ENCODE data around the gene D2HGDH. TPM values are rescaled to one million over a fixed set of nuclear protein-coding genes. Genes with fewer than 3 reads are reported as not detected.

D2HGDH gene
- total and polyA plus RNA-seq, 2 of the 13 experiments (the other 11 are each of a cell fraction or from before 2014, with no cell fraction given), result 19.2 to 20.3 TPM

DNA sequence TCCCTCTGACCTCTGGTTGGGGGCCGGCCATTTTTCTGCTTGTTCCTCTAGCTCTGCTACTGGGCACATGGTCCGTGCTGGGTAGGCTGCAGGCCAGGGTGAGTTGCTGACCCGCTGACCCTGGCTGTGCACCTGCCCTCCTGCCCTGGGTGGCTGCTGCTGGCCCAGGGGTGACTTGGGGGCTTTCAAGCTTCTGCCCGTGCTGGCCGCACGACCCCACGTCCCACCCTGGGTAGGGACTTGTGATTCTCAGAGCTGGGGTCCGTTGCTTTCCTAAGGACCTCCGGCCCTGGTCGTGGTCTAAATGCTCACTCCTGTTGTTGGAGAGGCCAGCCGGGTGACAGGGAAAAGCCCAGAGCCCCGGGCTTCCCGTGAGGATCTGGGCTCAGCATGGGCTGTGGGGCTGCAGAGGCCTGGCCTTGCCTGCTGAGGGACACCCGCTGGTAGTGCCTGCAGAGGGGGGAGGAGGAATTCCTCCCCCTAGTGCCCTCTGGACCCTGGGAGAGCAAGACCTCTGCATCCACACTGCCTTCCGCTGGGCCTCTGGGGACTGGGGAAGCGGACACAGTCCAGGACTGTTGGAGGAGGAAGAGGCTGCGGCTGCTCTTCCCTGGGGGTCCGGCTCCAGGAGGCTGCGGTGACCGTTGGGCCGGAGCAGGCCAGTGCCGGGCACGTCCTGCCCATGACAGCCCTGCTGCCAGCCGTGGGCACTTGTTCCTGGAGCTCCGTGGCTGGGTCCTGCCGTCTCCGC, 35.9 kb downstream of the D2HGDH start (continued):
- TF ChIP-seq NR0B2 (CRISPR knock-in tag; IDR thresholded peaks at IDR 0.05) (peak; percentile 90), HDAC2 (CRISPR knock-in tag; IDR thresholded peaks at IDR 0.05) (peak; percentile 96), ZNF883 (CRISPR knock-in tag; IDR thresholded peaks at IDR 0.05; ENCODE audit: not compliant biosample characterization) (no peak), MBNL3 (CRISPR knock-in tag; conservative IDR thresholded peaks at IDR 0.05) (no peak), ARID5B (CRISPR knock-in tag; IDR thresholded peaks at IDR 0.05) (peak; percentile 83), BCLAF1 (IDR thresholded peaks at IDR 0.05) (no peak), ZNF746 (CRISPR knock-in tag; IDR thresholded peaks at IDR 0.05) (peak; percentile 97), KLF13 (CRISPR knock-in tag; IDR thresholded peaks at IDR 0.05) (no peak), ZFP82 (CRISPR knock-in tag; IDR thresholded peaks at IDR 0.05; ENCODE audit: borderline replicate concordance) (peak; percentile 85; the same call in 1 of the 2 replicates), ZNF792 (CRISPR knock-in tag; IDR thresholded peaks at IDR 0.05) (peak; percentile 98), ZBTB42 (CRISPR knock-in tag; IDR thresholded peaks at IDR 0.05) (no peak; the same call in 1 of the 2 replicates), PCBP1 (IDR thresholded peaks at IDR 0.05; ENCODE audit: borderline replicate concordance, low read depth, low read length) (peak; percentile 74; the same call in 1 of the 2 replicates), THRA (CRISPR knock-in tag; IDR thresholded peaks at IDR 0.05; ENCODE audit: borderline replicate concordance) (peak; percentile 91), THYN1 (CRISPR knock-in tag; IDR thresholded peaks at IDR 0.05; ENCODE audit: borderline replicate concordance, low read depth) (no peak)
- TF ChIP-seq, protein P1, sequence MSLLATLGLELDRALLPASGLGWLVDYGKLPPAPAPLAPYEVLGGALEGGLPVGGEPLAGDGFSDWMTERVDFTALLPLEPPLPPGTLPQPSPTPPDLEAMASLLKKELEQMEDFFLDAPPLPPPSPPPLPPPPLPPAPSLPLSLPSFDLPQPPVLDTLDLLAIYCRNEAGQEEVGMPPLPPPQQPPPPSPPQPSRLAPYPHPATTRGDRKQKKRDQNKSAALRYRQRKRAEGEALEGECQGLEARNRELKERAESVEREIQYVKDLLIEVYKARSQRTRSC (CRISPR knock-in tag; IDR thresholded peaks at IDR 0.05; ENCODE audit: low read depth), result no peak
- TF ChIP-seq, protein P2, sequence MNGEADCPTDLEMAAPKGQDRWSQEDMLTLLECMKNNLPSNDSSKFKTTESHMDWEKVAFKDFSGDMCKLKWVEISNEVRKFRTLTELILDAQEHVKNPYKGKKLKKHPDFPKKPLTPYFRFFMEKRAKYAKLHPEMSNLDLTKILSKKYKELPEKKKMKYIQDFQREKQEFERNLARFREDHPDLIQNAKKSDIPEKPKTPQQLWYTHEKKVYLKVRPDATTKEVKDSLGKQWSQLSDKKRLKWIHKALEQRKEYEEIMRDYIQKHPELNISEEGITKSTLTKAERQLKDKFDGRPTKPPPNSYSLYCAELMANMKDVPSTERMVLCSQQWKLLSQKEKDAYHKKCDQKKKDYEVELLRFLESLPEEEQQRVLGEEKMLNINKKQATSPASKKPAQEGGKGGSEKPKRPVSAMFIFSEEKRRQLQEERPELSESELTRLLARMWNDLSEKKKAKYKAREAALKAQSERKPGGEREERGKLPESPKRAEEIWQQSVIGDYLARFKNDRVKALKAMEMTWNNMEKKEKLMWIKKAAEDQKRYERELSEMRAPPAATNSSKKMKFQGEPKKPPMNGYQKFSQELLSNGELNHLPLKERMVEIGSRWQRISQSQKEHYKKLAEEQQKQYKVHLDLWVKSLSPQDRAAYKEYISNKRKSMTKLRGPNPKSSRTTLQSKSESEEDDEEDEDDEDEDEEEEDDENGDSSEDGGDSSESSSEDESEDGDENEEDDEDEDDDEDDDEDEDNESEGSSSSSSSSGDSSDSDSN (CRISPR knock-in tag; IDR thresholded peaks at IDR 0.05), result peak; percentile 98

Measured in HepG2 (cell line).